DOHH2 (cell line): ENCODE measurements around the gene SPPL2B.

Experiments used
- H3F3A ChIP-seq: fragments of 200-600 bp; sonication (generic), shearing (Covaris generic); 2 replicates; pipeline ENCODE4 v1.6.0; 2016; ENCODE audit warnings: antibody characterized with exemption, mild to moderate bottlenecking; ENCODE audit not compliant: control insufficient read depth, insufficient read depth
- H3K27ac ChIP-seq: fragments of 200-600 bp; sonication (generic); 2 replicates; pipeline ENCODE4 v1.5.1; 2014; ENCODE audit warnings: low read depth, mild to moderate bottlenecking, low read length, moderate library complexity
- H3K27me3 ChIP-seq: fragments of 200-600 bp; sonication (generic); 2 replicates; pipeline ENCODE4 v1.6.1; 2014; ENCODE audit warnings: mild to moderate bottlenecking, low read length, mixed read lengths; ENCODE audit not compliant: control insufficient read depth
- H3K36me3 ChIP-seq: fragments of 200-600 bp; sonication (generic); 2 replicates; pipeline ENCODE4 v1.6.1; 2014; ENCODE audit warnings: mild to moderate bottlenecking, low read length, moderate library complexity, mixed read lengths; ENCODE audit not compliant: control insufficient read depth
- H3K4me1 ChIP-seq: fragments of 200-600 bp; sonication (generic); 2 replicates; pipeline ENCODE4 v1.6.1; 2014; ENCODE audit warnings: mild to moderate bottlenecking, low read length, mixed read lengths; ENCODE audit not compliant: control insufficient read depth
- H3K4me2 ChIP-seq: fragments of 200-600 bp; sonication (generic); 2 replicates; pipeline ENCODE4 v1.6.0; 2014; ENCODE audit warnings: mild to moderate bottlenecking, low read length, moderate library complexity
- H3K4me3 ChIP-seq: fragments of 200-600 bp; sonication (generic); 2 replicates; pipeline ENCODE4 v1.5.1; 2014; ENCODE audit warnings: mild to moderate bottlenecking, low read length, mixed read lengths
- H3K79me2 ChIP-seq: fragments of 200-600 bp; sonication (generic); 2 replicates; pipeline ENCODE4 v1.6.1; 2014; ENCODE audit warnings: mild to moderate bottlenecking, low read length, mixed read lengths; ENCODE audit not compliant: control insufficient read depth
- H3K9me2 ChIP-seq: fragments of 200-600 bp; sonication (generic); replicated peaks from 2 replicates; pipeline ENCODE4 v1.6.1; 2014; ENCODE audit warnings: mild to moderate bottlenecking, low read length, mixed read lengths; ENCODE audit not compliant: control insufficient read depth
- H3K9me3 ChIP-seq: fragments of 200-600 bp; sonication (generic); 2 replicates; pipeline ENCODE4 v1.6.1; 2014; ENCODE audit warnings: antibody characterized with exemption, low read length, mixed read lengths; ENCODE audit not compliant: control insufficient read depth, insufficient read depth
- H4K20me1 ChIP-seq: fragments of 200-600 bp; sonication (generic); 2 replicates; pipeline ENCODE4 v1.6.0; 2014; ENCODE audit warnings: low read depth, mild to moderate bottlenecking, antibody characterized with exemption, low read length, moderate library complexity; ENCODE audit not compliant: control insufficient read depth, insufficient read depth
- CTCF ChIP-seq: fragments of 200-600 bp; sonication (generic); IDR thresholded peaks from one replicate; pipeline ENCODE4 v1.5.1; 2014; ENCODE audit warnings: antibody characterized with exemption, mild to moderate bottlenecking, low read depth, low read length; ENCODE audit not compliant: poor library complexity, severe bottlenecking
- EZH2phosphoT487 ChIP-seq: fragments of 200-600 bp; sonication (generic); IDR thresholded peaks from 2 replicates; pipeline ENCODE4 v1.6.1; 2017; ENCODE audit warnings: borderline replicate concordance, mild to moderate bottlenecking, antibody characterized with exemption, low read length, moderate library complexity, mixed read lengths

The SPPL2B gene

DNA sequence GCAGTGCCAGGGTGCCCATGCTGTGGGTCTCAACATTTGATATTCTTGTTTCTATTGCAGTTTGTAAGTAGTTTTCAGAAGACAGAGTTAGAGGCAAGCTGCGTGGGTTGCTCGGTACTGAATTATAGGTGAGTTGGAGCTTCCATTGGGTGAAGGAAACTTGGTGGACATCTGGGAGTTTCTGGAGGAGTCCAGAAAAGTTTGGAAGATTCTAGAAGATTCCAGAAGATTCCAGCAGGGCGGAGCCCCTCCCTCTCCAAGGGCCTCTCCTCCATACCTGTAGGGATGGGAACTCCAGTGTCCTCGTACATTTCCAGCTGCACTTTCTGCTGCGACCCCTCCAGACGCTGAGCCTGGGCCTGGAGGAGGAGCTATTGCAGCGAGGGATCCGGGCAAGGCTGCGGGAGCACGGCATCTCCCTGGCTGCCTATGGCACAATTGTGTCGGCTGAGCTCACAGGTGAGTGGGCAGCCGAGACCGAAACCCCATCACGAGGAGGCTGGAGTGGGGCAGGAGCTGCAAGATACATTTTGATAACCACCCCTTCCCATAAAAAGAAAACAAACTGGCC, 70.3 kb downstream of the SPPL2B start:
- no peaks in the 10 kb centered on the region for H3K9me2 ChIP-seq

GRCh38 chr19:2399582-2399981, 71.1 kb downstream of the SPPL2B start:
- Histone ChIP-seq H3K27ac (no peak overlapping the region), H3F3A (no peaks in the 10 kb centered on the region), H3K36me3 (no peaks in the 10 kb centered on the region), H3K4me3 (no peak overlapping the region), H3K4me1 (peaks cover 7% of the 10 kb centered on the region), H3K79me2 (no peaks in the 10 kb centered on the region), H3K27me3 (no peaks in the 10 kb centered on the region), H3K4me2 (no peak overlapping the region), H3K9me2 (no peaks in the 10 kb centered on the region), H4K20me1 (no peaks in the 10 kb centered on the region), H3K9me3 (no peaks in the 10 kb centered on the region)
- TF ChIP-seq EZH2phosphoT487 (no peak), CTCF (no peak)

More for the DNA sequence above, 70.3 kb downstream of the SPPL2B start:
- H3K4me2 ChIP-seq: no peak overlapping the region
- no peak overlapping the region for H3K27ac ChIP-seq
- H3F3A ChIP-seq: no peaks in the 10 kb centered on the region
- H4K20me1 ChIP-seq: no peaks in the 10 kb centered on the region
- TF ChIP-seq EZH2phosphoT487 (no peak), CTCF (no peak)
- H3K36me3 ChIP-seq: no peaks in the 10 kb centered on the region
- no peaks in the 10 kb centered on the region for H3K9me3 ChIP-seq
- H3K79me2 ChIP-seq: no peaks in the 10 kb centered on the region
- no peaks in the 10 kb centered on the region for H3K27me3 ChIP-seq
- H3K4me1 ChIP-seq: peaks cover 15% of the 10 kb centered on the region
- H3K4me3 ChIP-seq: no peak overlapping the region
